B cell (primary cell): ENCODE measurements around the gene FGFR1OP2. TPM values are rescaled to one million over a fixed set of nuclear protein-coding genes. Genes with fewer than 3 reads are reported as not detected.

Source experiments
- ATAC-seq: fragments of 200-7000 bp; cut with Tn5 transposase; one replicate; pipeline ENCODE4 v1.10.0; 2021; ENCODE audit warnings: low read depth, mild to moderate bottlenecking, moderate number of reproducible peaks, moderate library complexity
- CTCF ChIA-PET: fragments of 350-600 bp; sonication (Branson Sonifier 250); formaldehyde crosslinking; loops from one replicate; lab custom pipeline; 2021; ENCODE audit warnings: antibody characterized with exemption, inconsistent platforms; lab: Charles Lee
- POLR2A ChIA-PET: fragments of 350-600 bp; sonication (Branson Sonifier 250); formaldehyde crosslinking; loops from one replicate; lab custom pipeline; 2021; ENCODE audit warnings: antibody characterized with exemption; lab: Charles Lee
- DNase-seq: peaks from one replicate; pipeline ENCODE4 v3.0.0; 2013
- H2AFZ ChIP-seq: 2 replicates; pipeline ENCODE4 v1.6.1; 2012; ENCODE audit warnings: mild to moderate bottlenecking, low read depth, low read length; ENCODE audit not compliant: insufficient read depth, poor library complexity, severe bottlenecking
- H3K27ac ChIP-seq, 2 donors: 1 replicate in 1 of 2; 2 replicates in 1 of 2; pipeline ENCODE4 v1.5.1; 2012 to 2013; ENCODE audit warnings: low read length in 2 of 2, mild to moderate bottlenecking in 2 of 2, moderate library complexity in 1 of 2
- H3K27me3 ChIP-seq, 4 experiments: fragments of 200-600 bp in 1 of 4; sonication (generic) in 1 of 4; replicated peaks in 1 of 4; 1 replicate in 2 of 4; 2 replicates in 2 of 4; pipeline versions ENCODE4 v1.6.1 to v1.7.0; 2013 to 2016; ENCODE audit warnings: low read length in 3 of 4, mild to moderate bottlenecking in 2 of 4, mixed read lengths in 1 of 4, moderate library complexity in 1 of 4; ENCODE audit not compliant: insufficient read depth in 4 of 4, control insufficient read depth in 3 of 4; ENCODE audit errors: control extremely low read depth in 1 of 4
- H3K36me3 ChIP-seq, 2 experiments: replicated peaks in 1 of 2; 1 replicate in 1 of 2; 2 replicates in 1 of 2; pipeline versions ENCODE4 v1.6.1 to v1.7.1; 2013; ENCODE audit warnings: low read length in 1 of 2; ENCODE audit not compliant: insufficient read depth in 2 of 2, control insufficient read depth in 1 of 2; ENCODE audit errors: control extremely low read depth in 1 of 2, extremely low read depth in 1 of 2
- H3K4me1 ChIP-seq, 2 donors: fragments of 200-600 bp in 1 of 2; sonication (generic) in 1 of 2; 1 replicate in 1 of 2; 2 replicates in 1 of 2; pipeline versions ENCODE4 v1.5.1 to v1.6.1; 2013 to 2017; ENCODE audit warnings: low read length in 2 of 2; ENCODE audit not compliant: control insufficient read depth in 2 of 2, insufficient read depth in 2 of 2
- H3K4me2 ChIP-seq: replicated peaks from 2 replicates; pipeline ENCODE3; 2012; ENCODE audit warnings: mild to moderate bottlenecking, low read depth, low read length; ENCODE audit not compliant: poor library complexity, severe bottlenecking
- H3K4me3 ChIP-seq, 5 experiments: fragments of 200-600 bp in 1 of 5; sonication (generic) in 1 of 5; 1 replicate in 3 of 5; 2 replicates in 2 of 5; pipeline versions ENCODE4 v1.5.1 to v1.7.0; 2011 to 2016; ENCODE audit warnings: low read length in 4 of 5, mild to moderate bottlenecking in 4 of 5, low read depth in 2 of 5, control low read depth in 1 of 5, moderate library complexity in 1 of 5; ENCODE audit not compliant: insufficient read depth in 1 of 5; ENCODE audit errors: control extremely low read depth in 1 of 5, extremely low read depth in 1 of 5
- H3K79me2 ChIP-seq: fragments of 200-600 bp; sonication (generic); one replicate; pipeline ENCODE4 v1.6.0; 2016; ENCODE audit warnings: low read length; ENCODE audit not compliant: control insufficient read depth, insufficient read depth
- H3K9ac ChIP-seq: fragments of 200-600 bp; sonication (generic); 2 replicates; pipeline ENCODE4 v1.6.1; 2017; ENCODE audit warnings: mild to moderate bottlenecking, low read length, moderate library complexity
- H3K9me3 ChIP-seq, 3 donors: one replicate each; pipeline versions ENCODE4 v1.6.1 to v1.7.1; 2013; ENCODE audit warnings: low read length in 2 of 3; ENCODE audit not compliant: control insufficient read depth in 2 of 3, insufficient read depth in 1 of 3; ENCODE audit errors: control extremely low read depth in 1 of 3
- H4K20me1 ChIP-seq: 2 replicates; pipeline ENCODE4 v1.6.0; 2012; ENCODE audit warnings: mild to moderate bottlenecking, low read length; ENCODE audit not compliant: insufficient read depth, control insufficient read depth, poor library complexity, severe bottlenecking
- H3K27ac Mint-ChIP-seq: one replicate; pipeline ENCODE4 v1.8.0; 2021; ENCODE audit warnings: mixed read lengths
- H3K27me3 Mint-ChIP-seq: one replicate; pipeline ENCODE4 v1.8.0; 2021; ENCODE audit warnings: mixed read lengths
- H3K4me1 Mint-ChIP-seq: one replicate; pipeline ENCODE4 v1.8.0; 2021; ENCODE audit warnings: mixed read lengths
- H3K4me3 Mint-ChIP-seq: one replicate; pipeline ENCODE4 v1.8.0; 2021; ENCODE audit warnings: mixed read lengths
- H3K9me3 Mint-ChIP-seq: one replicate; pipeline ENCODE4 v1.8.0; 2022; ENCODE audit warnings: mixed read lengths; ENCODE audit not compliant: insufficient read depth
- EZH2 ChIP-seq: IDR thresholded peaks from 2 replicates; pipeline ENCODE4 v1.6.1; 2012; ENCODE audit warnings: borderline replicate concordance, low read depth, mild to moderate bottlenecking, moderate library complexity, low read length; ENCODE audit not compliant: insufficient read depth, poor library complexity, severe bottlenecking
- WGBS: methylation state at CpG from one replicate; pipeline ENCODE4 v1.1.5; 2013; ENCODE audit warnings: missing lambda C conversion rate; ENCODE audit not compliant: insufficient coverage; 5-methylcytosine and 5-hydroxymethylcytosine counted together
- intact Hi-C: fragments of 100-400 bp; cut with micrococcal nuclease; formaldehyde crosslinking; loops from one replicate; pipeline ENCODE4 v1.10.0; 2022
- polyA plus RNA-seq: library from polyadenylated mRNA; depleted of rRNA; stranded (reverse); fragments of >200 nt; gene quantifications from 2 replicates; pipeline ENCODE4 v1.2.3, GENCODE V29; 2012
- total RNA-seq, 2 donors: library from RNA; stranded (reverse); fragments of 120-200 nt in 1 of 2; gene quantifications; 1 replicate in 1 of 2; 2 replicates in 1 of 2; pipeline versions ENCODE4 v1.2.3 to v1.2.4, GENCODE V29; 2013 to 2022
- TF ChIP-seq, protein P1 (sequence below): fragments of 200-600 bp; IDR thresholded peaks from one replicate; pipeline ENCODE4 v1.8.0; 2022; ENCODE audit warnings: antibody characterized with exemption, mild to moderate bottlenecking

Gene FGFR1OP2
- total and polyA plus RNA-seq, 2 donors (not counting 1 experiment from before 2014, with no cell fraction given): 22.3 to 64.3 TPM

DNA sequence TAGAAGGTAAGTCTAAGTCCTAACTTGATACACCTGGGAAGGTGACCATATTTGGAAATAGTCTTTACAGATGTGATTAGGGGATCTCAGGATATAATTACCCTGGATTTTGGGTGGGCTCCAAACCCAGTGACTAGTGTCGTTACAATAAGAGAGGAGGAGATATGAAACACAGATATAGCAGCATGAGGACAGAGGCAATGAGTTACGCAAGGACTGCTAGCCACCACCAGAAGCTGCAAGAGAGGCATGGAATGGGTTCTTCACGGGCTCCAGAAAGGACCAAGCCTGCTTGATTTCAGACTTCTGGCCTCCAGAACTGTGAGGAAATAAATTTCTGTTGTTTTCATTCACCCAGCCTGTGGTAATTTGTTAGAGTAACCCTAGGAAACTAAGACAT lies 28.6 kb downstream of the FGFR1OP2 start:
- Mint-ChIP-seq H3K9me3 (no peaks in the 10 kb centered on the region), H3K4me3 (no peak overlapping the region), H3K27me3 (no peaks in the 10 kb centered on the region), H3K27ac (no peak overlapping the region), H3K4me1 (peaks cover 6% of the 10 kb centered on the region)
- intact Hi-C loops: no loop called here
- Histone ChIP-seq H3K27ac (no peak overlapping the region), H2AFZ (no peak overlapping the region), H3K36me3 (peaks cover 6 to 27% of the 10 kb centered on the region in 2 experiments), H4K20me1 (no peaks in the 10 kb centered on the region), H3K79me2 (no peaks in the 10 kb centered on the region), H3K9ac (no peak overlapping the region), H3K4me2 (no peak overlapping the region), H3K9me3 (no peaks in the 10 kb centered on the region), H3K4me3 (no peak overlapping the region), H3K4me1 (peaks cover 1 to 9% of the 10 kb centered on the region in 2 donors), H3K27me3 (no peaks in the 10 kb centered on the region)
- ATAC-seq (no peak), DNase-seq (no peak)
- POLR2A ChIA-PET: no interaction called here
- 100% methylated on average over 3 of the region's 3 CpGs for WGBS
- CTCF ChIA-PET: no interaction called here
- no peak for TF ChIP-seq EZH2
- TF ChIP-seq, protein P1, sequence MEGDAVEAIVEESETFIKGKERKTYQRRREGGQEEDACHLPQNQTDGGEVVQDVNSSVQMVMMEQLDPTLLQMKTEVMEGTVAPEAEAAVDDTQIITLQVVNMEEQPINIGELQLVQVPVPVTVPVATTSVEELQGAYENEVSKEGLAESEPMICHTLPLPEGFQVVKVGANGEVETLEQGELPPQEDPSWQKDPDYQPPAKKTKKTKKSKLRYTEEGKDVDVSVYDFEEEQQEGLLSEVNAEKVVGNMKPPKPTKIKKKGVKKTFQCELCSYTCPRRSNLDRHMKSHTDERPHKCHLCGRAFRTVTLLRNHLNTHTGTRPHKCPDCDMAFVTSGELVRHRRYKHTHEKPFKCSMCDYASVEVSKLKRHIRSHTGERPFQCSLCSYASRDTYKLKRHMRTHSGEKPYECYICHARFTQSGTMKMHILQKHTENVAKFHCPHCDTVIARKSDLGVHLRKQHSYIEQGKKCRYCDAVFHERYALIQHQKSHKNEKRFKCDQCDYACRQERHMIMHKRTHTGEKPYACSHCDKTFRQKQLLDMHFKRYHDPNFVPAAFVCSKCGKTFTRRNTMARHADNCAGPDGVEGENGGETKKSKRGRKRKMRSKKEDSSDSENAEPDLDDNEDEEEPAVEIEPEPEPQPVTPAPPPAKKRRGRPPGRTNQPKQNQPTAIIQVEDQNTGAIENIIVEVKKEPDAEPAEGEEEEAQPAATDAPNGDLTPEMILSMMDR: no peak

DNA sequence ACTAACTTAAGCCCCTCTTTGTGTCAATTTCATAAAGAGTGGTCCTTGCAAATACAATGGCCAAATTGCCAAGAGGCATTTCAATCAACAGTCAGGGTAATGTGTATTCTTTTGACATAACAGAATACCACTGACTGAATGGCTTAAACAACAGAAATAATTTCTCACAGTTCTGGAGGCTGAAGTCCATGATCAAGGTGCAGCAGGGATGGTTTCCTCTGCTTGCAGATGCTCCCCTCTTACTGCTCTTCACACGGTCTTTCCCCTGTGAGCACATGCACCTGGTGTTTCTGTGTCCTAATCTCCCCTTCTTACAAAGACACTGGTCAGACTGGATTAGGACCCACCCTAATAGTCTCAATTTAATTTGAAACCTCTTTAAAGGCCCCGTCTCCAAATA lies 31.9 kb downstream of the FGFR1OP2 start:
- ATAC-seq: no peak
- Histone ChIP-seq H3K4me2 (no peak overlapping the region), H3K4me3 (no peak overlapping the region), H3K27me3 (no peaks in the 10 kb centered on the region), H3K9me3 (no peaks in the 10 kb centered on the region), H2AFZ (no peak overlapping the region), H3K36me3 (peaks cover 9 to 13% of the 10 kb centered on the region in 2 experiments), H3K4me1 (peaks cover 3 to 13% of the 10 kb centered on the region in 2 donors), H3K9ac (no peak overlapping the region), H3K27ac (no peak overlapping the region), H4K20me1 (no peaks in the 10 kb centered on the region), H3K79me2 (no peaks in the 10 kb centered on the region)
- TF ChIP-seq, protein P1: no peak
- POLR2A ChIA-PET: no interaction called here
- no peak for DNase-seq
- 100% methylated on average over 1 of the region's 2 CpGs for WGBS
- Mint-ChIP-seq H3K27ac (no peak overlapping the region), H3K4me3 (no peak overlapping the region), H3K27me3 (no peaks in the 10 kb centered on the region), H3K9me3 (no peaks in the 10 kb centered on the region), H3K4me1 (peaks cover 10% of the 10 kb centered on the region)
- intact Hi-C loops: loop anchor here (5.0 kb wide), 1 partner anchor 42 kb away; the partner anchor contains the start of gene TM7SF3
- CTCF ChIA-PET: no interaction called here
